GM21825 (cell line): ENCODE results near the gene RPS21.

Source experiments
- ATAC-seq: cut with Tn5 transposase; IDR thresholded peaks from one replicate; pipeline ENCODE4 v1.9.1; 2021; ENCODE audit warnings: mild to moderate bottlenecking, moderate library complexity; ENCODE audit not compliant: unreplicated experiment

Gene RPS21

DNA sequence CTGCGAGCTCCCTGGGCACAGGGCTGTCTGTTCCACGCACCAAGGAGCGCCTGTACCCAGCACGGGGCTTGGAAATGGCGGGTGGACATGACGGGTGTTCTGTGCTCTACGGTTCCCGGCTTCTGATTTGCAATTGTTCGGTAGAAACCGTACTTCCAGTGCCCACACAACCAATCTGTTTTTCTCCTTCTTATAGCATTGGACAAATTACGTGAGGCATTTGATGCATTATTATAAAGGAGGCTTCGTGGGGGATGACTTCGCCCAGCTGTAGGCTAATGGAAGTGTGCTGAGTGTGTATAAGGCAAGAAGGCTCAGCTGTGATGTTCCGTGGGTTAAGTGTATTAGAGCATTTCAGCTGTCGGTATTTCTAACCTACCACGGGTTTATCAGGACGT, 9.8 kb upstream of the RPS21 start:
- ATAC-seq = no peak

DNA sequence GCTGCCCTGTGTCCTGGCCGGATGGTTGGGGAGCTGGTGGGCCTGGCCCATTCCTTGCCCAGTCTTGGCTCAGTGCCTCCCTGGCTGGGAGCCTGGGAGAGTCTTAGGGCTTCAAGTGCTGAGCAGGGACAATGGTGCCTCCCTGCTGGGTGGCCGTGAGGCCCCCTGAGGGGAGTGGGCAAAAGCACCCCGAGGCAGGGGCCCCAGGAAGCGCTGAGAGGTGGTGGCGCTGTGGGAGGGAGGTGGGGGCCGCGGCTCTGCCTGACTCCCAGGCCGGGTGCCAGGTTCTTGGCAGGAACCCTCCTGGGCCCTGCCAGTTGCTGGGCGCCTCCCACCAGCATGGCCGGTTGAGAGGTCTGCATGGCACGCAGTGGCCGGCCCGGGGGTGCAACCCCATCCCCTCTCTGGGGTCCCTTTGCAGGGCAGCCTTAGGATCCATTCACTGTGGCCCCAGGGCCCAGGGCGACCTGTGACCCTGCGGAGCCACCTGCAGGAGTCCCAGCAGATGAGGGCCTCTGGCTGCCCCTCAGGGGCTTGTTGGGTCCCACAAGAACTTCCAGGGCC, 9.2 kb upstream of the RPS21 start:
- no peak for ATAC-seq

DNA sequence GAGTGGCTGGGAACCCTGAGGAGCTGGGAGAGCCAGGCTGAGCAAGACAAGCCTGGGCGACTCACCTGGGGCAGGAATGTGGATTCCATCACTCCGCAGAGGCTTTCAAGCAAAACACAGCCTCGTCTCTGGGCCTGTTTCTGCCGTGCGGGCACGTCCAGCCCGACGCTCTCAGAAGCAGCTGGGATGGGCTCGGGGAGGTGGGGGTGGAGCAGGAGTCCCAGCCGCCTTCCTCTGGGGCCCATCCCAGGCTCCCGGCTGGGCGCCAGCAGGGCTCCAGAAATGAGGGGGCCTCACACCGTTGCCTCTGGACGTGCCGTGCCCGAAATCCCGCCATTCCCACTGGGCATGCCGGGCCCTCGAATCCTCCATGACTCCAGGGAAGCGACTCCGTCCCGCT, 8.7 kb upstream of the RPS21 start:
- ATAC-seq = no peak

GRCh38 chr20:62381202-62381797, 5.6 kb upstream of the RPS21 start:
- ATAC-seq = no peak

DNA sequence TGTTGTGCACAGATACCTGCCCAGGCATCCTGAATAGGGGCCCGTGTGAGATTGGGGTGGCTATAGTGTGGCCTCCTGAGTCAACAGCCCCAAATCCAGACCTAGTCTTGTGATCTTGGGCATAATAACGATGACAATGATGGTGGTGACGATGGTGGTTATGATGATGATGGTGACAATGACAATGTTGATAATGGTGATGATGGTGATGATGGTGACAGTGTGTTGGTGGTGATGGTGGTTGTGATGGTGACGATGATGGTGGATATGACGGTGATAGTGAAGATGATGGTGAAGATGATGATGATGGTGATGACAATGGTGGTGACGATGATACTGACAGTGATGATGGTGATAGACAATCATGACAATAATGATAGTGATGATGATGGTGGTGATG, 5.1 kb upstream of the RPS21 start:
- no peak for ATAC-seq

- peak; percentile 44 for ATAC-seq
Measured at GRCh38 chr20:62382306-62383198, 4.4 kb upstream of the RPS21 start.

- peak; percentile 12 for ATAC-seq
Measured at GRCh38 chr20:62387219-62387913, 463 bp downstream of the RPS21 start.

GRCh38 chr20:62387933-62388635, 1.2 kb downstream of the RPS21 start:
- ATAC-seq = no peak

DNA sequence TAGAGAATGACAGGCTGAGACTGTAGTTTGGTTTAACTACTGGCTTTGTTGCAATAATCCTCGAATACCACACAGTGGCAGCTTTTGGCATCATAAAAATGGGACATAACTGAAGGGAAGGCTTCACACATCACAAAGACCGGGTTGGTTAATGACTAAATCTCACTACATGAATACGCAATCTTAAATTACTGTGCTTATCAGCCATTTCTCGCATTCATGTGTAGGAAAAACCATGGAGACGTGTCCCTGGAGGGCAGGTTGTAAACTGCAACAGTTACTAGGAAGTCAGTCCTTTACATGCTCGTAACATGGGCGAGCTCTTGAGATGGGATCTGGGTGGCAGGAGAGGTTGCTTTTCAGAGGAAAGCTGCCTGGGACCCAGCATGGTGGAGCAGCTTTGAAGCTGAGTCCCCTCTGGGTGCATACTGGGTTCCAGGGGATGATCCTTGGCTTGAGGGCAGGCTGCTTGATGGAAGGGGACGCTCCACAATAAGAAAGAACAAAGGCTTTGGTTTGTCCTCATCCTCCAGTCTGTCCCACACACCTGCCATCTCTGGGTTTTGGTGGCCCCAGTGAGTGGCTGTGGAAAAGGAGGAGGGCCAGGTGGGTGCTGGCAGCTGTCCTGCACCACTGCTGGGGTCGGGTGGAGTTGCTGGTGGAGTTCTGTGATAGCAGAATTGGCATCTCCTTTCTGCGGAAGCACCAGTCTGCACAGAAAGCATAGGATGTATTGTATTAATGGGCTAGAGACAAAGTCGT, 2.1 kb downstream of the RPS21 start:
- no peak for ATAC-seq

- ATAC-seq = no peak
Measured at GRCh38 chr20:62389601-62390087, 2.7 kb downstream of the RPS21 start.

- ATAC-seq = no peak
Measured at GRCh38 chr20:62390317-62391164, 3.6 kb downstream of the RPS21 start.

GRCh38 chr20:62391165-62392076, 4.5 kb downstream of the RPS21 start:
- ATAC-seq = no peak

GRCh38 chr20:62392077-62392418, 5.1 kb downstream of the RPS21 start:
- no peak for ATAC-seq

GRCh38 chr20:62392621-62393334, 5.9 kb downstream of the RPS21 start:
- no peak for ATAC-seq

DNA sequence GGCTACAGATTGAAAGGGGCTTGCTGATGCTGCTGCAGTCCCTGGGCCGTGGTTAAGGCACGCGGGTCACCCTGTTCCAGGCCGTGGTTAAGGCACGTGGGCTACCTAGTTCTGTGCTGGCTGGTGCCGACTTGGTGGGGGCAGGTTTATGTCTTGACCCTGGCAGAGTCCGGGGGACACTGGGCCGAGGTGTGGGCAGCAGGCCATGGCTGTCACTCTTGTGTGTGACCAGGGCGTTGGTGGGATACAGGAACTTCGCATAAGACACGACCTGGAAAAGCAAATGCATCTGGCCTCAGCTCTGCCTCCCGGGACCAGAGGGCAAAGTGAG, 6.4 kb downstream of the RPS21 start:
- ATAC-seq = no peak

- ATAC-seq = no peak
Measured at GRCh38 chr20:62393830-62394229, 6.9 kb downstream of the RPS21 start.
